ENCODE results near the gene APEH. TPM values are rescaled to one million over a fixed set of nuclear protein-coding genes. Genes with fewer than 3 reads are reported as not detected.
"Not testable (repeated sequence)": the region's sequence is repeated elsewhere in the genome, so short reads cannot be mapped to it uniquely, and the experiment has no call there.

The APEH gene
- total RNA-seq, 6 experiments from 2014 or later: 60.9 to 114 (median 90.5) TPM

GRCh38 chr3:49687424-49687795 is 13.3 kb downstream of the APEH start:
- H3K9me3 ChIP-seq; ATAC-seq; DNase-seq; H3K27me3 ChIP-seq; intact Hi-C loops (cut with DNase I): not testable (repeated sequence)
- peak overlapping the region; percentile 99 to 100 (median 100) for H3K4me3 ChIP-seq
- H3K4me1 ChIP-seq: peaks cover 0 to 26% (median 0%) of the 10 kb centered on the region in 4 donors
- H3K36me3 ChIP-seq: peaks cover 0 to 23% (median 12%) of the 10 kb centered on the region in 4 donors
- no CpG with 5 or more reads among the region's 12 CpGs for WGBS (ENCODE audit: insufficient coverage, low coverage, low lambda C conversion rate, missing lambda C conversion rate)
- peak overlapping the region in 1 of 3 donors; percentile 91 for H3K27ac ChIP-seq

GRCh38 chr3:49688338-49689045 is 14.3 kb downstream of the APEH start:
- Histone ChIP-seq H3K4me3 (peak overlapping the region; percentile 99 to 100 (median 100)), H3K36me3 (peaks cover 0 to 13% (median 4%) of the 10 kb centered on the region in 4 donors), H3K27ac (peak overlapping the region; percentile 88 to 97 (median 91)), H3K4me1 (peaks cover 0 to 26% (median 0%) of the 10 kb centered on the region in 4 donors)
- DNase-seq: peak; percentile 70 to 89 (median 88)
- WGBS (ENCODE audit: insufficient coverage, low coverage, low lambda C conversion rate, missing lambda C conversion rate): 20% methylated on average over 2 of the region's 7 CpGs
- ATAC-seq: peak; percentile 83 to 89 (median 86)
- peak; percentile 89 for TF ChIP-seq POLR2A (IDR thresholded peaks at IDR 0.05)
- H3K27me3 ChIP-seq; intact Hi-C loops (cut with DNase I); H3K9me3 ChIP-seq: not testable (repeated sequence)

GRCh38 chr3:49689046-49689907 is 15.1 kb downstream of the APEH start, which contains the start of the genes MST1 and RNF123:
MST1 (minus strand) TSS chr3:49689474; CDS start chr3:49688691, 783 bp downstream.
RNF123 (plus strand) TSS chr3:49689557; CDS start chr3:49691166, 1,609 bp downstream.
- intact Hi-C loops (cut with DNase I): no loop called here
- H3K36me3 ChIP-seq: peaks cover 0 to 7% (median 2%) of the 10 kb centered on the region in 4 donors
- 0% methylated on average over 8 of the region's 66 CpGs for WGBS (ENCODE audit: insufficient coverage, low coverage, low lambda C conversion rate, missing lambda C conversion rate)

GRCh38 chr3:49689908-49690624 is 15.9 kb downstream of the APEH start:
- Histone ChIP-seq H3K4me3 (peak overlapping the region; percentile 99 to 100 (median 100)), H3K27ac (peak overlapping the region in 2 of 3 donors; percentile 88 to 91), H3K4me1 (peaks cover 0 to 26% (median 0%) of the 10 kb centered on the region in 4 donors)
- intact Hi-C loops (cut with DNase I); H3K9me3 ChIP-seq; ATAC-seq; H3K36me3 ChIP-seq; H3K27me3 ChIP-seq; DNase-seq: not testable (repeated sequence)
- WGBS (ENCODE audit: insufficient coverage, low coverage, low lambda C conversion rate, missing lambda C conversion rate): 9% methylated on average over 14 of the region's 16 CpGs

More at GRCh38 chr3:49689046-49689907, 15.1 kb downstream of the APEH start, which contains the start of the genes MST1 and RNF123:
- H3K4me3 ChIP-seq: peak within 1 kb of the TSS; percentile 99 to 100 (median 100)
- peak; percentile 89 to 91 (median 90) for DNase-seq
- peaks cover 0 to 26% (median 0%) of the 10 kb centered on the region in 4 donors for H3K4me1 ChIP-seq
- no peak for TF ChIP-seq POLR2A (IDR thresholded peaks at IDR 0.05)
- peak in 3 of 4 donors; percentile 16 to 22 (median 17) for TF ChIP-seq CTCF (IDR thresholded peaks at IDR 0.05)
- H3K9me3 ChIP-seq: no peaks in the 10 kb centered on the region
- ATAC-seq: peak; percentile 66 to 76 (median 72)
- H3K27me3 ChIP-seq: no peaks in the 10 kb centered on the region
- H3K27ac ChIP-seq: peak within 1 kb of the TSS; percentile 88 to 97 (median 91)

- H3K4me3 ChIP-seq, DNase-seq: not testable (repeated sequence)
These were observed 16.7 kb downstream of the APEH start for GRCh38 chr3:49690856-49691255.

GRCh38 chr3:49691481-49691880 is 17.3 kb downstream of the APEH start:
- H3K9me3 ChIP-seq; ATAC-seq; H3K27ac ChIP-seq; H3K4me3 ChIP-seq; H3K36me3 ChIP-seq; DNase-seq; intact Hi-C loops (cut with DNase I); H3K27me3 ChIP-seq: not testable (repeated sequence)
- H3K4me1 ChIP-seq: peaks cover 0 to 26% (median 0%) of the 10 kb centered on the region in 4 donors
- WGBS (ENCODE audit: insufficient coverage, low coverage, low lambda C conversion rate, missing lambda C conversion rate): no CpG with 5 or more reads among the region's 3 CpGs

More at GRCh38 chr3:49690856-49691255, 16.7 kb downstream of the APEH start:
- H3K27me3 ChIP-seq; H3K36me3 ChIP-seq; H3K9me3 ChIP-seq; intact Hi-C loops (cut with DNase I); ATAC-seq; H3K27ac ChIP-seq: not testable (repeated sequence)
- peaks cover 0 to 26% (median 0%) of the 10 kb centered on the region in 4 donors for H3K4me1 ChIP-seq
- 67% methylated on average over 1 of the region's 3 CpGs for WGBS (ENCODE audit: insufficient coverage, low coverage, low lambda C conversion rate, missing lambda C conversion rate)

GRCh38 chr3:49694409-49695070 is 20.4 kb downstream of the APEH start:
- H3K27me3 ChIP-seq; H3K27ac ChIP-seq; DNase-seq; H3K4me3 ChIP-seq; H3K9me3 ChIP-seq; ATAC-seq; intact Hi-C loops (cut with DNase I): not testable (repeated sequence)
- WGBS (ENCODE audit: insufficient coverage, low coverage, low lambda C conversion rate, missing lambda C conversion rate): 42% methylated on average over 4 of the region's 6 CpGs
- peaks cover 0 to 19% (median 5%) of the 10 kb centered on the region in 4 donors for H3K36me3 ChIP-seq
- peaks cover 0 to 18% (median 0%) of the 10 kb centered on the region in 4 donors for H3K4me1 ChIP-seq

GRCh38 chr3:49695350-49696015 is 21.3 kb downstream of the APEH start:
- DNase-seq; H3K27ac ChIP-seq; H3K27me3 ChIP-seq; H3K4me3 ChIP-seq; intact Hi-C loops (cut with DNase I); H3K9me3 ChIP-seq: not testable (repeated sequence)
- 80% methylated on average over 1 of the region's 4 CpGs for WGBS (ENCODE audit: insufficient coverage, low coverage, low lambda C conversion rate, missing lambda C conversion rate)
- peaks cover 0 to 12% (median 0%) of the 10 kb centered on the region in 4 donors for H3K4me1 ChIP-seq
- peaks cover 0 to 24% (median 5%) of the 10 kb centered on the region in 4 donors for H3K36me3 ChIP-seq
- ATAC-seq: peak; percentile 10 to 27 (median 12)
